Psoas muscle (tissue), 8 donors: ENCODE results near the gene CLTA. TPM values are rescaled to one million over a fixed set of nuclear protein-coding genes. Genes with fewer than 3 reads are reported as not detected.

Experiments used
- ATAC-seq, 4 donors: fragments of 200-7000 bp; cut with Tn5 transposase; one replicate each; pipeline ENCODE4 v1.9.1; 2020; ENCODE audit warnings: moderate library complexity in 3 of 4, mild to moderate bottlenecking in 2 of 4
- DNase-seq, 2 donors: peaks; one replicate each; pipeline ENCODE4 v3.0.0-alpha.2; 2020
- H3K27ac ChIP-seq: fragments of 200-600 bp; one replicate; pipeline ENCODE4 v1.8.0; 2022
- H3K27me3 ChIP-seq, 3 donors: fragments of 200-600 bp in 1 of 3; one replicate each; pipeline versions ENCODE4 v1.6.1 to v1.8.0; 2013 to 2022; ENCODE audit warnings: low read length in 2 of 3, mild to moderate bottlenecking in 2 of 3, moderate library complexity in 1 of 3; ENCODE audit not compliant: insufficient read depth in 3 of 3
- H3K36me3 ChIP-seq, 2 donors: fragments of 200-600 bp in 1 of 2; one replicate each; pipeline versions ENCODE4 v1.6.1 to v1.8.0; 2013 to 2022; ENCODE audit warnings: low read depth in 1 of 2, mild to moderate bottlenecking in 1 of 2, moderate library complexity in 1 of 2; ENCODE audit not compliant: insufficient read depth in 1 of 2
- H3K4me1 ChIP-seq: fragments of 200-600 bp; one replicate; pipeline ENCODE4 v1.8.0; 2022
- H3K4me3 ChIP-seq: fragments of 200-600 bp; one replicate; pipeline ENCODE4 v1.8.0; 2022; ENCODE audit warnings: mild to moderate bottlenecking
- H3K9me3 ChIP-seq: fragments of 200-600 bp; one replicate; pipeline ENCODE4 v1.8.0; 2022
- WGBS, 3 donors: extraction: QIAGEN DNeasy Blood & Tissue Kit; methylation state at CpG; one replicate each; pipeline versions ENCODE4 v1.1.6 to v1.1.7; 2013; 5-methylcytosine and 5-hydroxymethylcytosine counted together
- intact Hi-C, 2 donors: fragments of 100-400 bp; cut with DNase I; formaldehyde crosslinking; loops; one replicate each; pipeline versions ENCODE4 v1.11.0 to v1.14.2; 2022
- polyA plus RNA-seq, 3 donors: library from polyadenylated mRNA; stranded (reverse); fragments of 200-250 nt; gene quantifications; one replicate each; pipeline ENCODE4 v1.2.3, GENCODE V29; 2013
- total RNA-seq, 4 donors: library from RNA; stranded (reverse); fragmentation: NEBNext Ultra II Directional in 2 of 4; extraction: Animal tissue kit (Norgen Biotek cat#: 25700) in 2 of 4; gene quantifications; one replicate each; pipeline versions ENCODE4 v1.2.1 to v1.2.4, GENCODE V29; 2021 to 2023
- TF ChIP-seq, protein P1 (sequence below): fragments of 200-600 bp; IDR thresholded peaks from one replicate; pipeline ENCODE4 v1.8.0; 2022; ENCODE audit warnings: antibody characterized with exemption
- donor health status: healthy with polysubstance abuse.
- donor health status: DM: no; HTN: no; CAD: no; lungs with moderate emphysema.
- donor health status: Bipolar disorder and iron deficiency.
- donor health status: healthy.
- donor health status: DM: yes; HTN: yes; CAD: no.
- donor health status: DM: no; HTN: no; CAD: no.
- donor health status: DM: no; HTN: no; CAD: no.
- donor health status: DM: yes; HTN: yes; CAD: no.

Gene CLTA
- total and polyA plus RNA-seq, 7 donors, result 52.1 to 125 (median 58.3) TPM

DNA sequence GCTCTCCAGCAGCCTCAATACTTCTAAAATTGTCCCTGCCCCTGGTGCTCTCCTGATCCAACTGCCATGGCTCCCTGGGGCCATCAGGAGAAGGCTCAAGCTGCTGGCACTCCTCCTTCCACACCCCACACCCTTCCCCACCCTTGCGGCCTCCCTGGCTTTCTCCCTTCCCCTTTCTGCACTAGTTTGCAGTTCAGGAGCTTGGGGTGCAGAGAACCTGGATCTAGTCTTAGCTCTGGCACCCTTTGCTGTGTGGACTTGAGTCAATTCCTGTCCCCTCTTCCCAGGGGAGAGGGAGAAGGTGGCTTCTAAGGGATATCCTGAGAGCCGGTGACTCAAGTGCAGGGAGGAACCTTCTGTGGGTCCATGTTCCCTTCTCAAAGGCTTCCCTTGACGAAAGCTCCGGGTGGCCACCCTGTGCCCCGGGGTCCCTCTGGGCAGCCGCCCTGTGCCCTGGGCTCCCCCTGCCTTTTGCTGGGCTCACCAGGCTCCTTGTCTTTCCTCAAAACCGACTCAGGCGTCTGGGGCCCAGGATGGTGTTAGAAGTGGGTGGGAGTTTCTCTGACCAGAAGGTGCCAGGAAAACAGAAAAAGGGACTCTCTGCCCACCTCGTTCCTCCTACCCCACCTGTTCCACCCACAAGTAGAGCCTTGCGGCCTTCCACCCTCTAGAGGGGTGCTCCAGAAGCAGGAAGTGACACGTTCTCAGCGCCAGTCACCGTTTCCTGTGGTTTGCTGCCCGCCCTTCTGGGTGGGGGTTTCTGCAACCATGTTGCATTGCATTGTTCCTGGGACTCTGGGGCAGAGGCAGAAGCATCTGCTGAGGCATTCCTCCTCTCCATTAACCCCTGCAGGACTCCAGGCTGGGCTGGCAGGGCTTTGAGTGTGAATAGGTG is 39.2 kb upstream of the CLTA start:
- ATAC-seq (peak in 3 of 4 donors; percentile 28 to 39 (median 35)), DNase-seq (peak; percentile 54 to 75)
- no peak overlapping the region for H3K4me3 ChIP-seq
- no peak overlapping the region for H3K27ac ChIP-seq
- TF ChIP-seq, protein P1, sequence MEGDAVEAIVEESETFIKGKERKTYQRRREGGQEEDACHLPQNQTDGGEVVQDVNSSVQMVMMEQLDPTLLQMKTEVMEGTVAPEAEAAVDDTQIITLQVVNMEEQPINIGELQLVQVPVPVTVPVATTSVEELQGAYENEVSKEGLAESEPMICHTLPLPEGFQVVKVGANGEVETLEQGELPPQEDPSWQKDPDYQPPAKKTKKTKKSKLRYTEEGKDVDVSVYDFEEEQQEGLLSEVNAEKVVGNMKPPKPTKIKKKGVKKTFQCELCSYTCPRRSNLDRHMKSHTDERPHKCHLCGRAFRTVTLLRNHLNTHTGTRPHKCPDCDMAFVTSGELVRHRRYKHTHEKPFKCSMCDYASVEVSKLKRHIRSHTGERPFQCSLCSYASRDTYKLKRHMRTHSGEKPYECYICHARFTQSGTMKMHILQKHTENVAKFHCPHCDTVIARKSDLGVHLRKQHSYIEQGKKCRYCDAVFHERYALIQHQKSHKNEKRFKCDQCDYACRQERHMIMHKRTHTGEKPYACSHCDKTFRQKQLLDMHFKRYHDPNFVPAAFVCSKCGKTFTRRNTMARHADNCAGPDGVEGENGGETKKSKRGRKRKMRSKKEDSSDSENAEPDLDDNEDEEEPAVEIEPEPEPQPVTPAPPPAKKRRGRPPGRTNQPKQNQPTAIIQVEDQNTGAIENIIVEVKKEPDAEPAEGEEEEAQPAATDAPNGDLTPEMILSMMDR, result no peak
- no peaks in the 10 kb centered on the region for H3K36me3 ChIP-seq
- no peaks in the 10 kb centered on the region for H3K27me3 ChIP-seq
- peaks cover 7% of the 10 kb centered on the region for H3K4me1 ChIP-seq
- intact Hi-C loops, result no loop called here
- 79 to 84% (median 80%) methylated on average over 14 of the region's 14 CpGs for WGBS, 3 donors
- peaks cover 1% of the 10 kb centered on the region for H3K9me3 ChIP-seq

DNA sequence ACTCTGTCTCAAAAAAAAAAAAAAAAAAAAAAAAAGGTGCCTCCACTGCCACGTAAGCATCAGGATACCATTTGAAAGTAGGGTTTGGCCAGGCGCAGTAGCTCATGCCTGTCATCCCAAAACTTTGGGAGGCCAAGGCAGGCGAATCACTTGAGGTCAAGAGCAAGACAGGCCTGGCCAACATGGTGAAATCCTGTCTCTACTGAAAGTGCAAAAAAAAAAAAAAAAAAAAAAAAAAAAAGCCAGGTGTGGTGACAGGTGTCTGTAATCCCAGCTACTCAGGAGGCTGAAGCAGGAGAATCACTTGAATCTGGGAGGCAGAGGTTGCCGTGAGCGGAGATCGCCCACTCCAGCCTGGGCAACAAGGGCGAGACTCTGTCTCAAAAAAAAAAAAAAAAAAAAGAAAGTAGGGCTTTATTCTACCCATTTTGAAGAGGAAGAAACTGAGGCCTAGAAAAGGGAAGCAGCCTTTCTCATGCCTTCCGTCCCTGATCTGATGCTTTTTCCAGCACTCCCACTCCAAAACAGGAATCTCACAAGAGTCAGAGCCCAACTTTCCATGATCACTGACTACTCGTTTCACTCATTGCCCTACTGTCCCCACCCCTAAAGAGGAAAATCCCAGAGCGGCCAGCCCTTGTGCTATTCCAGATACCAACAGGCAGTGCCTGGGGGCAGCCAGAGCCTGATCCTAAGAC is 37.8 kb upstream of the CLTA start:
- Histone ChIP-seq H3K4me1 (peaks cover 7% of the 10 kb centered on the region), H3K4me3 (no peak overlapping the region), H3K27ac (no peak overlapping the region), H3K27me3 (no peaks in the 10 kb centered on the region), H3K9me3 (peaks cover 4% of the 10 kb centered on the region), H3K36me3 (no peaks in the 10 kb centered on the region)
- DNase-seq (no peak), ATAC-seq (no peak)
- intact Hi-C loops, result no loop called here
- 91 to 93% (median 91%) methylated on average over 9 to 10 of the region's 10 CpGs for WGBS, 3 donors
- TF ChIP-seq, protein P1, result no peak

DNA sequence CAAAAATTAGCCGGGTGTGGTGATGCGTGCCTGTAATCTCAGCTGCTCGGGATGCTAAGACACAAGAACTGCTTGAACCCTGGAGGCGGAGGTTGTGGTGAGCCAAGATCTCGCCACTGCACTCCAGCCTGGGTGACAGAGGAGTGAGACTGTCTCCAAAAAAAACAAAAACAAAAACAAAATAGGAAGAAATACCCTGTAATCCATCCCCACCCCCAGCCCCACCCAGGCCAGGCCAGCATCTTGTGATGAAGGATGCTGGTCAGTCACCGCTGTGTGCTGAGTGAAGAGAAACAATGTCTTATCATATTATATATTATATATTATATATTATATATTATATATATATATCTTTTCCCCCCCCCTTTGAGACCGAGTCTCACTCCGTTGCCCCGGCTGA is 37.0 kb upstream of the CLTA start:
- ATAC-seq, result no peak
- 64 to 66% (median 65%) methylated on average over 9 of the region's 9 CpGs for WGBS, 3 donors
- peaks cover 3% of the 10 kb centered on the region for H3K4me1 ChIP-seq

DNA sequence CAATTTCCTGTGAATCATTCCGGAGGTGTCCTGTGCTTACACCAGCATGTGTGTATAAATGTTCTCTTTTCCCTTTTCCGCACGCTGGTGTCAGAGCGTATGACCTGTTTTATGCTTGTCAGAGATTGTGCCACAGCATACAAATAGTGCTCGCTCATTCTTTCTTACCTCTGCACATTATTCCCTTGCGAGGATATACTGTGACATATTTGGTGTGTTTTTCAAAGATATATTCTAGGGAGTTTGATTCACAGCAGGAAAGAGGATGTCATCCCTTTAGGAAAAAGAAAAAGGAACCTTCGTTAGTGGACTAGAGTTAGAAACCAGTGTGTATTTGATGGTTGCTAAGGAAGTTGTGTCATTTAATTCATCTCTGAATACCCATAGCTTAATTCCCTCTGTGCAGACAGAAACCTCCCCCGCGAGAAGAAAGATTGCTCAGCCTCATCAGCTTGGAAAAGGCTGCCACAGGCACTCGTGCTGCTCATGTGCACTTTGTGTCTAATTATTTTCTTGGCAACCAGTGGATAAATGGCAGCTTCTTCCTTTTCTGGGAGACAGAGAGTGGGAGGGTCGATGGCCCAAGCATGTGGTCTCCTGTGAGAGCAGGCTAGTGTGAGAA is 36.3 kb upstream of the CLTA start:
- no peaks in the 10 kb centered on the region for H3K36me3 ChIP-seq
- H3K4me3 ChIP-seq, result no peak overlapping the region
- peaks cover 3% of the 10 kb centered on the region for H3K4me1 ChIP-seq
- TF ChIP-seq, protein P1, result no peak
- peaks cover 4% of the 10 kb centered on the region for H3K9me3 ChIP-seq
- ATAC-seq (peak in 2 of 4 donors; percentile 29 to 39), DNase-seq (peak in 1 of 2 donors; percentile 41)
- H3K27ac ChIP-seq, result peak overlapping the region; percentile 53
- no peaks in the 10 kb centered on the region for H3K27me3 ChIP-seq
- WGBS, 3 donors, result 17 to 33% (median 22%) methylated on average over 11 of the region's 11 CpGs
- intact Hi-C loops, result no loop called here

More for the DNA sequence above, 37.0 kb upstream of the CLTA start:
- no peak for DNase-seq
- no peak overlapping the region for H3K27ac ChIP-seq
- TF ChIP-seq, protein P1, result no peak
- H3K9me3 ChIP-seq, result peaks cover 4% of the 10 kb centered on the region
- intact Hi-C loops, result no loop called here
- no peaks in the 10 kb centered on the region for H3K27me3 ChIP-seq
- H3K4me3 ChIP-seq, result no peak overlapping the region
- no peaks in the 10 kb centered on the region for H3K36me3 ChIP-seq
